ENCODE measurements around the gene PTPRG.
A peak's percentile ranks its signal among the peaks of the same experiment; 100 is the strongest.

Gene PTPRG

GRCh38 chr3:61871644-61872043 is 310.3 kb downstream of the PTPRG start:
- Histone ChIP-seq H3K79me2 (peaks cover 44% of the 10 kb centered on the region), H3K4me1 (peaks cover 36% of the 10 kb centered on the region), H3K9me3 (ENCODE audit: control insufficient read depth, low read length) (no peaks in the 10 kb centered on the region), H3K9ac (no peak overlapping the region), H3K36me3 (ENCODE audit: control insufficient read depth, insufficient read depth, low read length) (no peaks in the 10 kb centered on the region), H3K27ac (no peak overlapping the region), H3K4me2 (ENCODE audit: low read length) (no peak overlapping the region), H3K27me3 (ENCODE audit: control insufficient read depth, insufficient read depth, low read length) (no peaks in the 10 kb centered on the region), H3K4me3 (ENCODE audit: low read depth, low read length) (no peak overlapping the region), H2AFZ (no peak overlapping the region)
- TF ChIP-seq CTCF (IDR thresholded peaks at IDR 0.05) = no peak

GRCh38 chr3:61872077-61872706 is 310.8 kb downstream of the PTPRG start:
- Histone ChIP-seq H3K4me2 (ENCODE audit: low read length) (no peak overlapping the region), H3K4me1 (peaks cover 36% of the 10 kb centered on the region), H3K9ac (no peak overlapping the region), H3K36me3 (ENCODE audit: control insufficient read depth, insufficient read depth, low read length) (no peaks in the 10 kb centered on the region), H3K4me3 (ENCODE audit: low read depth, low read length) (no peak overlapping the region), H2AFZ (no peak overlapping the region), H3K27me3 (ENCODE audit: control insufficient read depth, insufficient read depth, low read length) (no peaks in the 10 kb centered on the region), H3K27ac (no peak overlapping the region), H3K9me3 (ENCODE audit: control insufficient read depth, low read length) (no peaks in the 10 kb centered on the region), H3K79me2 (peaks cover 42% of the 10 kb centered on the region)
- TF ChIP-seq CTCF (IDR thresholded peaks at IDR 0.05) = no peak

- no peaks in the 10 kb centered on the region for H3K27me3 ChIP-seq (ENCODE audit: control insufficient read depth, insufficient read depth, low read length)
- peaks cover 49% of the 10 kb centered on the region for H3K79me2 ChIP-seq
- peak overlapping the region; percentile 20 for H2AFZ ChIP-seq
- H3K4me3 ChIP-seq (ENCODE audit: low read depth, low read length) = no peak overlapping the region
- no peak overlapping the region for H3K9ac ChIP-seq
- H3K4me2 ChIP-seq (ENCODE audit: low read length) = peak overlapping the region; percentile 52
- TF ChIP-seq CTCF (IDR thresholded peaks at IDR 0.05) = no peak
- H3K9me3 ChIP-seq (ENCODE audit: control insufficient read depth, low read length) = no peaks in the 10 kb centered on the region
- no peaks in the 10 kb centered on the region for H3K36me3 ChIP-seq (ENCODE audit: control insufficient read depth, insufficient read depth, low read length)
- peak overlapping the region; percentile 70 for H3K27ac ChIP-seq
- peaks cover 28% of the 10 kb centered on the region for H3K4me1 ChIP-seq
These were observed 313.9 kb downstream of the PTPRG start for GRCh38 chr3:61875046-61875844.

- Histone ChIP-seq H3K79me2 (peaks cover 52% of the 10 kb centered on the region), H2AFZ (no peak overlapping the region), H3K4me2 (ENCODE audit: low read length) (no peak overlapping the region), H3K4me3 (ENCODE audit: low read depth, low read length) (no peak overlapping the region), H3K9ac (no peak overlapping the region), H3K36me3 (ENCODE audit: control insufficient read depth, insufficient read depth, low read length) (no peaks in the 10 kb centered on the region), H3K9me3 (ENCODE audit: control insufficient read depth, low read length) (no peaks in the 10 kb centered on the region), H3K27ac (peak overlapping the region; percentile 70), H3K4me1 (peaks cover 28% of the 10 kb centered on the region), H3K27me3 (ENCODE audit: control insufficient read depth, insufficient read depth, low read length) (no peaks in the 10 kb centered on the region)
- TF ChIP-seq CTCF (IDR thresholded peaks at IDR 0.05) = no peak
These were observed 314.8 kb downstream of the PTPRG start for GRCh38 chr3:61875976-61876671.

Data from parathyroid adenoma (tissue), 2 donors.